Fibroblast of skin of scalp (primary cell): ENCODE results near the gene RPN1.

Source experiments
- DNase-seq: peaks from one replicate; pipeline ENCODE4 v3.0.0-alpha.2; 2013

The RPN1 gene

DNA sequence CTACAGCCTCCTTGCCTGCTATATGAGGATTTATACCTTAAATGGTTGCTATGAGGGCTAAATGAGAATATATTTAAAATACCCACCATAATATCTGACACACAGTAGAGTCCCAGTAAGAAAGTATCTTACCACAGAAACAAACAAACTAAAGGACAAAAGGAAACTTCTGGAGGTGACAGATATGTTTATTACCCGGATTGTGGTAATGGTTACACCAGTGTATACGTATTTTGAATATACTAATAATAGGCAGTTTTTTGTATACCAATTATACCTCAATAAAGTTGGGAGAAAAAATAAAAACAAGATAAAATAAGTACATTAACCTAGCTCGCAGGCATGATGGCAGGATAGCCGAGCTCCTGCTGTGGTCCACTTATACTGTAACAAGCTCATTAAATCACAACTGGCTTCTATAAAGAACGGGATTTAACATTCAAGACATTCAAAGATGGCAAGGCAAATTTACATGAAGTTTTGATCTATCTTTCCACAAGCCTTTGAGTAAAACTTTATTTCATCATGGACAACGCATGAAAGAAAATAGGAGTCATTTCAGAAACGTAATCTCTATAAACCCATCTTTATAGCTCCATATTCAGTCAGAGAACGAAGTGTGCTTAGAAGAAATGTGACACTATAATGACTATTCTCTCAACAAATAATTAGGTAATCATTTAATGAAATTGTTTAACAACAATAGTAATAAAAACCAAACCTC is 1.5 kb downstream of the RPN1 start:
- DNase-seq, result no peak

DNA sequence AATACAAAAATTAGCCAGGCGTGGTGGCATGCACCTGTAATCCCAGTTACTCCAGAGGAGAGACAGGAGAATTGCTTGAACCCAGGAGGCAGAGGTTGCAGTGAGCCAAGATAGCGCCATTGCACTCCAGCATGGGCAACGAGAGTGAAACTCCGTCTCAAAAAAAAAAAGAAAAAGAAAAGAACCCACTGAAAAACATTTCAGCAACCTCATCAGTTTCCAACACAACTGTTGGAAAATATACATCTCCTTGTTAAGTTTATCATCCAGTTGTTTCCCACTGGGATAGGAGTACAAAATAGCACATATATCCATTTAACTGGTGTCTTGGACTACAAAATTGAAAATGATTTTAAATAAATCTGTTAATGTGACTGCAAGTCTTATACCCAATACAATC is 2.2 kb downstream of the RPN1 start:
- no peak for DNase-seq

DNA sequence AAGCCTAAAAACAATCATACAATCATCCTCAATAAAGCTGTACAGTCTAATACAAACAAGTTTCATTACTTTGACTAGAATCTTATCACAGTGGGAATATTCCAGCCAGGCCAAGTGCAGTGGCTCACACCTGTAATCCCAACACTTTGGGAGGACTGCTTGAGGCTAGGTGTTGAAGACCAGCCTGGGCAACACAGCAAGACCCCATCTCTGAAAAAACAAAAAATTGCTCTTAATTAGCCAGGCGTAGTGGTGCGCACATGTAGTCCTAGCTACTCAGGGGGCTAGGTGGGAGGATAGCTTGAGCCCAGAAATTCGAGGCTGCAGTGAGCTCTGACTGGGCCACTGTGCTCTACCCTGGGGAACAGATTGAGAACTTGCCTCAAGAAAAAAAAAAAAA is 3.3 kb downstream of the RPN1 start:
- no peak for DNase-seq

DNA sequence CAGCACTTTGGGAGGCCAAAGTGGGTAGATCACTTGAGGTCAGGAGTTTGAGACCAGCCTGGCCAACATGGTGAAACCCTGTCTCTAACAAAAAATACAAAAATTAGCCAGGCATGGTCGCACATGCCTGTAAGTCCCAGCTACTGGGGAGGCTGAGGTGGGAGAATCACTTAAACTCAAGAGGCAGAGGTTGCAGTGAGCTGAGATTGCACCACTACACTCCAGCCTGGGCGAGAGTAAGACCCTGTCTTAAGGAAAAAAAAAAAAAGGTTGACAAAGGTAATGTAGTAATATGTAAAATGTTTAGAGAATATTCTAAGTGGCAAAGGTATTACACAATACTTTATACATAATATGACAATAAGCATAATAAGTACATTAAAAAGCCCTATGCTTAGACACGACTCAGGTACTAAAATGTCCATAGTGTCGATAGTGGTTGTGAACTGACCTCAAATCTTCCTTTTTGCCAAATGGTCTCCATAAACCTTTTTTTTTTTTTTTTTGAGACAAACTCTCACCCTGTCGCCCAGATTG is 16.5 kb downstream of the RPN1 start:
- DNase-seq, result no peak

DNA sequence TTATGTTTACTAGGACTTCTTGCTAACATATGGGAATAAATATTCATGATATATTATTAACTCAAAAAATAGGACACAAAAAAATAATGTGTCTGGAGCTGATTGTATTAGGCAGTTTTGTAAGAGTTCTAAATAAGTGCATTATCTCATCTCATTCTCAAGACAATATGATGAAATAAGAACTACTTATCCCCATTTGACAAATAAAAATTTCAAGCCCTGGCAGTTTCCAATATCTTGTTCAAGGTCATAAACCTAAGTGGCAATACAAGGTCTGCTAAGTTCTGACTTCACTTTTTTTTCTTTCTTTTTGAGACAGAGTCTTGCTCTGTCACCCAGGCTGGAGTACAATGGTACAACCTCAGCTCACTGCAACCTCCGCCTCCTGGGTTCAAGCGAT is 18.3 kb downstream of the RPN1 start:
- no peak for DNase-seq

DNA sequence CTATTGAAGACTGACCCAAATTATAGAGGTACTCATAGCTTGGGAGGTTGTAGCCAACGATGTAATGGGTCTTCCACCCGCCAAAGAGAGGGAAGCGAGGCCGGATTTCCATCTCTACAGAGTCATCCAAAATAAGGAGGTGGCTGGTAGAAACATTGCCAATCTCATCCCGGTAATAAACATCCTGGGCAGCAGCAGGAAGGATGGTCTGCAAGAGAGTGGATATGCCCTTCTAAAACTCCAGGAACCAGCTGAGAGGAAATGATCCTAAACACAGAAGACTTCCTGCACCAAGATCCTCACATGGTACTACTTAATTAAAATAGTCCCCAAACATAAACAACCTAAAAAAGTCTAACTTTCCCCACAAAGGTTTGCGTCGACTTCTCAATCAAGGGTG is 20.7 kb downstream of the RPN1 start:
- DNase-seq, result no peak

DNA sequence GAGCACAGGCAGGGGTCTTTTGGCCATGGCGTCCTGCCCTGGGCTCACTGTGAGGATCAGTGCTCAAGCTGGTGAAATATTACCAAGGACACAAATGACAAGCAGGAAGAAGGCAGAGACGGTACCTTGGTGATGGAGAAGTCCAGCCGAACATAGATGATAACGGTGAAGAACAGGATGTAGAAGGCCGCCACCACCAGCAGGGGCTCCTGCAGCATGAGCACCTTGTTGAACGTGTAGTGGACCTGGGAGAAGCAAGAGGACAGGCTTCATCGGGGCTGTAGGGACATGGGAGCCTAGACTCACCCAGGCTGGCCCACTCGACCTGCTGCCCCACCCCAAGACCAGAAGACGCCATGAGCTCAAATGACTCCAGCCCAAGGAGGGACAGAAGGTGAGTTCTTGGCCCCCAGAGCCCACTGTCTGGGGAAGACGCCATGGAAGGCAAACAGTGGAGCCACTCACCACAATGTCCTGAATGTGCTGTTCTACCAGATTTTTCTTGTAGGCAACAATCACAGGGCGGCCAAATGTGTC is 25.1 kb downstream of the RPN1 start:
- DNase-seq, result no peak

DNA sequence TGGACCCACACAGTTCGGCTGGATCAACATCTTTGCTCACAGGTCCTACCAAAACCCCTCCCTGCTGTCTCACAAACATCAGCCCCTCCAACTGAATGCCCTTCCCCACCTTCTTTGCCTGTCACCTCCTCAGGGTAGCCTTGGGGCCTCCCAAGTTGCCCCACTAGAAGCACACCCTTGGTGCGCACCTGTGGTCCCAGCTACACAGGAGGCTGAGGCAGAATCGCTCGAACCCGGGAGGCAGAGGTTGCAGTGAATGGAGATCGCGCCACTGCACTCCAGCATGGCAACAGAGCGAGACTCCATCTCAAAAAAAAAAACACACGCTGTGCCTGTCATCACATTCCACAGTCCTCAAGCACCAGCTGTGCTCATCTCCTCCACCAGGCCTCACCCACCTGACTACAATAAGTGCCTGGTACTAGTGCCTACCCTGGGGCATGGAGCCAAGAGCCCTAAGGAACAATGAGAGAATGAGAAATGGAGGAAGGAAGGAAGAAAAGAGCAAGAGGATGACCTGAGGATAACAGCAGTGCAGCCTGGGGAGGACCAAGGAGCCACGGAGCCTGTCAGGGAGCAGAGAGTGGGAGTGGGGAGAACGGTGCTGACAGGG is 26.0 kb downstream of the RPN1 start:
- no peak for DNase-seq

DNA sequence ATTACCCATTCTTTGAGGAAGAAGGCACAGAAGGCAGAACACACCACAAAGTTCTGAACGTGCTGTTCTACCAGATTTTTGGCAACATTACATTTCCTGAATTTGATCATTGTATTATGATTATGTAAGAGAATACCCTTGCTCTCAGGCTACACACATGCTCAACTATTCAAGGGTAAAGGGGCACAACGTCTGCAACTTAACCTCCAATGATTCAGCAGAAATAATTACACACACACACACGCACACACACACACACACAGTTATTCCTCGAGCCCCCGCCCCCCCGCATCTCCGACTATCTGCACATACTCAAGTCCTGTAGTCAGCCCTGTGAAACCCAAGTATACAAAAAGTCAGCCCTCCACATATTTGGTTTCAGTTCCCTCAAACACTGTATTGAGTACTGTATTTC is 26.8 kb downstream of the RPN1 start:
- no peak for DNase-seq

DNA sequence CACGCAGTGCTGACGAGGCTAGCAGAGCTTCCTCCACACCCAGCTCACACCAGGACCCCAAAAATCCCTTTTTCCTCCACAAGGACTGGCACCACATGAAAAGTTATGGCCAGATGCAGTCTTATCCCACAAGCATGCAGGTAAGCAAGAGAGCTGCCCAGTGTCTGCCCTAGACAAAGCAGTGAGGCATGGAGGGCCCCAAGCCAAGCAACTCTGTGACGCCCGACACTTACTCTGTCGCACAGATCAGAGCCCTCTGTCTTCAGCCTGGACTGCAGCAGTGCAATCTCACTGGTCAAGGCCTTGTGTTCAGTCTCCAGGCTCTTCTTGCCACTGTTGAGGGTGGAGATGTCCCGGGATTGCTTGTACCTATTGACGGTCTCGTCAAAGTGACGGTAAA is 28.7 kb downstream of the RPN1 start:
- no peak for DNase-seq

DNA sequence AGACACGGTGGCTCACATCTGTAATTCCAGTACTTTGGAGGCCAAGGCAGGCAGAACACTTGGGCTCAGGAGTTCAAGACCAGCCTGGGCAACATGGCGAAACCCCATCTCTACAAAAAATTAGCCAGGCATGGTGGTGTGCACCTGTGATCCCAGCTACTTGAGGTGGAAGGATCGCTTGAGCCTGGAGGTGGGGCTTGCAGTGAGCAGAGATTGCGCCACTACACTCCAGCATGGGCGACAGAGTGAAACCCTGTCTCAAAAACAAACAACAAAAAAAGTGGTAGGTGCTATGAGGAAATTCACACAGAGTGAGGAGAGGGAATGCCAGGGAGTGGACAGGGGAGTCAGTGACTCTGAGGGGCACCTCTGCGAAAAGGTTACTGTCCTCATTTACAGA is 29.4 kb downstream of the RPN1 start:
- no peak for DNase-seq

DNA sequence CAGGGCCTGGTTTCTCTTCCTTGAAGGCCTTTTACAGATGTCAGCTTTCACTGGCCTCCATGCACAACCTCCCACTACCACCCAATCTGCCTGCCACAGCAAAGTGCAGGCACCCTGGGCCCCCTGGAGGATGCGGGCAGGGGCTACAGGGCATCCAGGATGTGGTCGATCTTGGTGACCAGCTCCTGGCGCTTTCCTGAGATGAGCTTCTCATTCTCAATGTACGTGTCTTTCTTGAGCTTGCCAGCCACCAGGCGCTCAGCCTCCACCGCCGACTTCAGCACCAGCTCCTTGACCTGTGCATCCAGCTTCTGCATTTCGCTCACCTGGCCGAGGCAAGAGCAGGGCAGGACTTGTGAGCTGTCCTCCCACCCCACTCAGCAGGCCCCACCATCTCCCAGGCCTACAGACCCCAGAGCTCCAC is 30.3 kb downstream of the RPN1 start:
- no peak for DNase-seq

DNA sequence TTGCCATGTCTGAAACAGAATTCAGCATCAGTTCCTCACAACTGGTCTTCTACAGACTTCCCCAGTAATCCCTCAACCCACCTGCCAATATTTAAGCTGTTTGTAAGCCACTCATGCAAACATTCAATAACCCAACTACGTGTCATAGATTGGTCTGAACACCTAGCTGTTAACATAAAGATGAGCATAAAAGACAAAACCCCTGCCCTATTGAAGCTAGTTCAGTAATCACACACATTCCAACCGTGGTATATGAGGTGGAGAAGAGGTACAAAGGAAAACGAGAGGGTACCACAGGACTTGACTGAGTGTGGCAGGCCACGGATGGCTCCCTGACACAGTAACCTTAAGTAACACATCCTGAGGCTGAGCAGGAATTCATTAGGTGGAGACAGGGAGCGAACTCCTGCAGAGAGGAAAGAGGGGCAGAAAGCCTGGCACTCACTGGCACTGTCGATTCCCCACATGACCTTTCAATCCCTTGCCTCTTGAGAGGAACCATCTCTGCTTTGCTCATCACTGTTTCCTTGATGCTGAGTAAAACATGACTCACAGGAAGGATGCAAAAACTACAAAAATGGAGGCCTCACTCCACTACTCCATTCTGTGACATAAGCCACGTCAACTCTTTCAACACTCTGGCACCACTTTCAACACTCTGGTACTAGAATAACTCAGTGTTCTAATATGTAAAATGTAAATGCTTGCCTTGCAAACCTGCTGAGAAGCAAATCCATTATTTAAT is 31.3 kb downstream of the RPN1 start:
- DNase-seq, result peak; percentile 51

DNA sequence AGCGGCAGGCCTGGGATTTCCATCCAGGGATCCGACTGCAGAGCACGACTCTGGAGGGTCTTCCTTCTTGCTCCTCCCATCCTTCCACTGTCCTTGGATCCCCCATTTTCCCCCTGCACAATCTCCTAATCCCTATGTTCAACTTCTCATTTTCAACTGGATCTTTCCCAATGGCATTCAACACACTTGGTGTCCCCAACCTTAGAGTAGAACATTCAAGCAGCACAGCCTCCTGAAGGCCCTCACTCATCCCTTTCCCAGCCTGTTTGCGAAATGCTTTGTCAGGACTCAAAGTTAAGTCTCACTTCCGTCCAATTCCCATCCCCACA is 32.3 kb downstream of the RPN1 start:
- no peak for DNase-seq

DNA sequence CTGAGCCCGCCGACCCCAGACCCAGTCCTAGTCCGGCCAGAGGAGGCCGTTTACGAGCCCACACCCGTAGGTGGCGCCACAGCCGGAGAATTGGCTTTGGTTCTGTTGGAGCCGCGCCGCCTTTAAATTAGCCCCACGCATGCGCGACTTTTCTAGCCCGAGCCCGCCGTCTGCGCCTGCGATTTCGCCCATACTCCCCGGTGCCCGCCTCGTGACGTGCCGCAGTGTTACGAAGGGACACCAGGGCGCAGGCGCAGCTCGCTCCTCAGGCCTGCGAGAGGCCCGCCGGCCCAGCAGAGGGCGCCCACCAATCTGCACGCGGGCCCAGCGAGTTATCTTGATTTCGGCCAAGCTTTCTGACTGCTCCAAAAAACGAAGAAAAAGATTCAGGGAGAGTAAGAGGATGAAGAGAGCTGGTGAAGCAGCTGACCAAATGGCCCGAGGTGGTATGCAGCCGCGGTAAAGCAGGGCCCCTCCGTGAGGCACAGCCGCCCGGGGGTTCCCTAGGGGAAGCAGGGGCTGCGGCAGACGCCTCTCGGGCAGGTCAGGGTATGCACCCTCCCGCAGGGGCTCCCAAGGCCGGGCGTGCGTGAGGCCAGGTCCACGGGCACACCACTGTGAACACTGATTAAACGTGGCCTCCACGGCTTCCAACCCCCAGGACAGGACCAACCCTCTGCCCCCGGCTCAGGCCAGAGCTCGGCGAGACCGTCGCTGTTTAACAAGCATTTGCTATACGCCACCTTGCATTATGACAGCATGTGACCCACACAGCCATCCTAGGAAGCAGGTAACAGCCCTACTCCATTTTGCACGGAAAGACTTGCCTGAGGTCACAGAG is 32.8 kb downstream of the RPN1 start:
- peak; percentile 95 for DNase-seq

DNA sequence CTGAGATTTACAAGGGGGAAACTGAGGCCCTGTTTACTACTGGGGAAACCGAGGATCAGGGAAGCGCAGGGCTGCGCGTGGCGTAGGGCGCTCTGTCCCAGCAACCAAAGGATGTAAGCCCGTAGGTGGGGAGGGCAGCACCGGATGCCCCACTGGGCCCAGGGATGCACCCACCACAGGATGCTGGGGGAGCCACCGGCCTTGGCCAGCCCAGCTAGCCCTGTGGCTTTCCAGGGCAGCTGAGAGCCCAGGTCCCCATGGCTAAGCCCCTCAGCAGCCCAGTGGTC is 33.4 kb downstream of the RPN1 start:
- no peak for DNase-seq

DNA sequence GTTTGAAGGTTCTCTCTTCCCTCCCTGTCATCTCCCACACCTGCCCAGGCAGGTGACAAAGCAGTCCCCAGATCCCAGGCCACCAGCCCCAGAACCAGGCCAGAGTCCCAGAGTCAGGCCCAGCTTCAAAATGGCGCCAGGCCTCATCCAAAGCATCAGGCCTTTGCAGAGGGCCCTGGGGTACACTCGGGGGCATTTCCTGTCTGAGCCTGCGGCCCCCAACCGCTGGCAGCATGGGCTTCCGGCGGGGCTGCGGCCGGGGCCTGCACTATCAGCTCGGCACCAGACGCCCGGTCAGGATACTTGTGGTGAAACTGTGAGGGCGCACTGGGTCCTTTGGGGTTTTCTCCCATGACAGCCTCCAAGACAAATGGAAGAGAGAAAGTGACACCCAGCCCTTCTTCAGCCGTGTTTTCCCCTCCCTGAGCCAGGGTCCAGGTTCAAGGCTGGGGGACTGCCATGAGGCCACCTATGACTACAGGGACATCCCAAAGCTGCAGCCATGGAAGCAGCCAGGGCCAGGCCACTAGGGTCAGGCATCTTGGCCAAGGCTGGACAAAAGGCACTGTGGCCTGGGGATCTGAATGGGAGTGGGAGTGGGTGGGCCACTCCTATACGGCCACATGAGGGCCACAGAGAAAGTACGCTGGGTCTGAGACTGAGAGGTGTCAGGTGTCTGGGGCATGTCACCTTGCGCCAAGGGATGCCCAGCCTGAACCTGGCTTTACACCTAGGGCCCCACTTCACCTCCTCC is 33.9 kb downstream of the RPN1 start:
- DNase-seq, result no peak

DNA sequence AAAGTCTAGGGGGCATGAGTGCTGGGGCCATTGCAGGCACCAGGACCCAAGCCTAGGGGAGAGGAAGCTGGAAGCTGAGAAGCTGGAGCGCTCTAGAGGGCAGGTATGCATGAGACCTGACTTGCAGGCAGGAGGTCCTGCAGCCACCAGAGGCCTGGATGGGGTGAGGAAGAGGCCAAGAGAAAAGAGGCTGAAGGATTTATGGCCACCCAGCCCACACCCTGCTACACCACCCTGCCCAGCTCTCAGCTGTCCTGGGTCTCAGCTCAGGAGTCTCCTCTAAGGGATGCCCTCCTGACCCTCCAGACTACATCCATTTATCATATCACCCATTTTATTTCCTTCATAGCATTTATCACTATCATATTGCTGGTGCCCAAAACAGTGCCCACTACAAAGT is 36.5 kb downstream of the RPN1 start:
- DNase-seq, result no peak

DNA sequence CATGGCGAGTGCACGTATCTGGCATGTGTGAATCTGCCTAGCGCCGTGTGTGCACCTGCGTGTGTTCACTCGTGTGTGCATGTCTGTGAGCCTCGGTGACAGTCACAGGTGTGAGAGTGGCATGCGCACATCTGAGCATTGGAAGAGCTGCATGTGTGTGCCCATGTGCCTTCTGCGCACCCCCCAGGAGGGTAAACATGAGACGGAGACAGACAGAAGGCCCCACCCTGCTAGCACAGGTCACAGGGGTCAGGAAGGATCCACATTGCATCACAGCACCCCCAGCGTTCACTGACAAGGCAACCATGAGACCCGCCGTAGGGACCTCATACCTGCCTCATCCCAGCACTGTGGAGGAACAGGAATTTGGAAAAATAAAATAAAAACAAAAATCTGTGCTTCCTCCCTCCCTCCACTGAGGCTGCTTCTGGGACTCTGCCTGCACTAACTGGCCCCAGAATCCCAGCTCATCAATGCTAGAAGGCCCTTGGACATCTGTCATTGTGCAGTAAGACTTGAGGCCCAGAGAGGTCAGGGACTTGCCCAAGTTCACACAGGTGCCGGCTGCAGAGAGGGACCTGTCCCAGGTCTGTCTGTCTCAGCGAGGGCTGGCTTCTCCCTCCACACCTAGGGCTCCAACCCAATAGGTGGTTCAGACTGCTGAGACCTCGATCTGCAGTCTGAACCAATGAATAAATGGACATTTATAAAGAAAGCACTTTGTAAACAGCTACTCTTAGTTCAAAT is 37.4 kb downstream of the RPN1 start:
- DNase-seq, result no peak

DNA sequence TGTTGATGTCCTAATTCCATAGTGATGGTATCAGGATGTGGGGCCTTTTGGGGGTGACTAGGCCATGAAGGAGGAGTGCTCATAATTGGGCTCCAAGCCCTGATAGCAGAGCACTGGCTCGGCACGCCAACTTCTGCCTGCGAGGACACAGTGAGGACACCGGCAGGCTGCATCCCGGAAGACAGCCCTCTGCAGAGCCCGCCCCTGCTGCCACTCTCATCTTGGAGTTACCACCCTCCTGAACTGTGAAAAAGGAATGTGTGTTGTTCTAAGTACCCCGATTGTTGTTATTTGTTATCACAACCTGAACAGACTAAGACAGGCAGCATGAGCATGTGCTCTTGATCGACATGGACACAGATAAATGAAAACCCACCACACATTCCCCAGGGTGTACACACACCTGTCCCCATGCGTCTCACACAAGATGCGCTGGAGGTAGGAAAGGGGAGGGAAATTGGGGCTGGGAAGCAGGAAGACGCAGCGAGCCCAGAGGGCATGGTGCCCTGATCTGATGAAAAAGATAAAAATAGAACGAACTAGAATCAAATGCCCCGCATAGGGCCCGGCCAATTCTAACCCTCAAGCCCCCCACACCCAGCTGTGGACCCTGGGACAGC is 40.1 kb downstream of the RPN1 start:
- no peak for DNase-seq

DNA sequence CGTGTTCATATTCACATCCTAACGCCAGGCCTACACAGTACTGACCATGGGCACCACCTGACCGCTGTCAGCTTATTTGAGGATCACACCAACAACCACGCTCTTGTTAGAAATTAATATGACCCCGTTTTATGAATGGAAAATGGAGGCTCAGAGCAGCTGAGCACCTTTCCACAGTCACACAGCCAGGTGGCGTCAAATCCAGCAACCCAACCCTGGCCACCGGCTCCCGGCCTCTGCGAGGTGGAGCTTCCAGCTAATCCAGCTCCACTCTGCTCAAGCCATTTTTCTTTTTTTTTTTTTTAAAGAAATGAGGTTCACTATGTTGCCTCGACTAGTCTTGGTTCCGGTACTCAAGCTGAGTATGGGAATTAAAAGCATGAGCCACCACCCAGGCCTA is 41.3 kb downstream of the RPN1 start:
- no peak for DNase-seq
